GM10847 (cell line): ENCODE measurements around the gene CD46.

Experiments
- POLR2A ChIP-seq: IDR thresholded peaks from 2 replicates; pipeline ENCODE4 v1.6.1; 2011; ENCODE audit not compliant: insufficient read length; ENCODE audit errors: extremely low read depth

CD46 gene

GRCh38 chr1:207789792-207790787, 38.2 kb downstream of the CD46 start:
- TF ChIP-seq POLR2A = no peak

- TF ChIP-seq POLR2A = no peak
These were observed 39.4 kb downstream of the CD46 start for GRCh38 chr1:207791290-207791689.

- no peak for TF ChIP-seq POLR2A
These were observed 41.5 kb downstream of the CD46 start for GRCh38 chr1:207793327-207793726.

GRCh38 chr1:207794861-207795260, 43.0 kb downstream of the CD46 start:
- TF ChIP-seq POLR2A = no peak

- no peak for TF ChIP-seq POLR2A
These were observed 45.5 kb downstream of the CD46 start for GRCh38 chr1:207797229-207797973.

GRCh38 chr1:207798847-207799246, 47.0 kb downstream of the CD46 start:
- no peak for TF ChIP-seq POLR2A

- TF ChIP-seq POLR2A = no peak
These were observed 48.3 kb downstream of the CD46 start for GRCh38 chr1:207799989-207800648.

- TF ChIP-seq POLR2A = no peak
These were observed 50.0 kb downstream of the CD46 start for GRCh38 chr1:207801819-207802218.

GRCh38 chr1:207803678-207804077, 51.8 kb downstream of the CD46 start:
- TF ChIP-seq POLR2A = no peak

- no peak for TF ChIP-seq POLR2A
These were observed 53.0 kb downstream of the CD46 start for GRCh38 chr1:207804721-207805468.

- TF ChIP-seq POLR2A = no peak
These were observed 54.1 kb downstream of the CD46 start for GRCh38 chr1:207805841-207806421.

GRCh38 chr1:207806531-207807325, 54.9 kb downstream of the CD46 start:
- no peak for TF ChIP-seq POLR2A

GRCh38 chr1:207807326-207807689, 55.5 kb downstream of the CD46 start:
- no peak for TF ChIP-seq POLR2A
